Neuronal stem cell (in vitro differentiated cells): ENCODE results near the gene MFSD6.

Experiments used
- DNase-seq: peaks from one replicate; pipeline ENCODE4 v3.0.0-alpha.2; 2013; ENCODE audit warnings: low spot score
- H2AFZ ChIP-seq: one replicate; pipeline ENCODE4 v1.6.1; 2013; ENCODE audit warnings: mild to moderate bottlenecking, low read length, inconsistent platforms
- H2AK5ac ChIP-seq: 2 replicates; pipeline ENCODE4 v1.6.1; 2013; ENCODE audit warnings: low read depth, mild to moderate bottlenecking, inconsistent platforms, low read length, moderate library complexity, mixed read lengths
- H2BK120ac ChIP-seq: 2 replicates; pipeline ENCODE4 v1.6.1; 2013; ENCODE audit warnings: low read depth, mild to moderate bottlenecking, inconsistent platforms, low read length, moderate library complexity, mixed read lengths
- H2BK12ac ChIP-seq: one replicate; pipeline ENCODE4 v1.6.1; 2013; ENCODE audit warnings: low read length, inconsistent platforms
- H2BK15ac ChIP-seq: 2 replicates; pipeline ENCODE4 v1.6.1; 2013; ENCODE audit warnings: mild to moderate bottlenecking, low read length, inconsistent platforms, mixed read lengths
- H2BK5ac ChIP-seq: one replicate; pipeline ENCODE4 v1.6.1; 2013; ENCODE audit warnings: inconsistent platforms, mild to moderate bottlenecking, low read length, moderate library complexity
- H3K14ac ChIP-seq: one replicate; pipeline ENCODE4 v1.6.1; 2013; ENCODE audit warnings: low read length, inconsistent platforms
- H3K18ac ChIP-seq: 2 replicates; pipeline ENCODE4 v1.6.1; 2013; ENCODE audit warnings: low read length, inconsistent platforms
- H3K23ac ChIP-seq: 2 replicates; pipeline ENCODE4 v1.6.1; 2013; ENCODE audit warnings: low read depth, mild to moderate bottlenecking, mixed read lengths, low read length, inconsistent platforms; ENCODE audit not compliant: poor library complexity
- H3K27ac ChIP-seq: replicated peaks from 3 replicates; pipeline ENCODE4 v1.5.1; 2013; ENCODE audit warnings: low read length, inconsistent platforms
- H3K27me3 ChIP-seq, 3 experiments: 2 replicates each; pipeline ENCODE4 v1.6.1; 2013; ENCODE audit warnings: low read length in 3 of 3, mild to moderate bottlenecking in 2 of 3, inconsistent platforms in 1 of 3, low read depth in 1 of 3, mixed read lengths in 1 of 3, moderate library complexity in 1 of 3; ENCODE audit not compliant: control insufficient read depth in 3 of 3, insufficient read depth in 3 of 3
- H3K36me3 ChIP-seq, 2 donors: replicated peaks in 1 of 2; 2 replicates each; pipeline ENCODE4 v1.6.1; 2013; ENCODE audit warnings: low read length in 2 of 2; ENCODE audit not compliant: control insufficient read depth in 2 of 2, insufficient read depth in 2 of 2
- H3K4ac ChIP-seq: 2 replicates; pipeline ENCODE4 v1.6.1; 2013; ENCODE audit warnings: inconsistent platforms, mild to moderate bottlenecking, low read length, moderate library complexity
- H3K4me1 ChIP-seq, 2 donors: 1 replicate in 1 of 2; 2 replicates in 1 of 2; pipeline ENCODE4 v1.6.1; 2013; ENCODE audit warnings: low read length in 2 of 2, low read depth in 1 of 2; ENCODE audit not compliant: control insufficient read depth in 2 of 2, insufficient read depth in 1 of 2
- H3K4me2 ChIP-seq: one replicate; pipeline ENCODE4 v1.6.1; 2013; ENCODE audit warnings: mild to moderate bottlenecking, low read length, inconsistent platforms; ENCODE audit not compliant: insufficient read depth, poor library complexity, severe bottlenecking
- H3K4me3 ChIP-seq, 2 donors: 2 replicates each; pipeline ENCODE4 v1.5.1; 2013; ENCODE audit warnings: low read length in 2 of 2, mild to moderate bottlenecking in 2 of 2, inconsistent platforms in 1 of 2, moderate library complexity in 1 of 2
- H3K79me1 ChIP-seq: one replicate; pipeline ENCODE4 v1.6.1; 2013; ENCODE audit warnings: low read depth, mild to moderate bottlenecking, inconsistent platforms, low read length, moderate library complexity
- H3K9ac ChIP-seq: one replicate; pipeline ENCODE4 v1.6.1; 2013; ENCODE audit warnings: mild to moderate bottlenecking, low read depth, low read length, inconsistent platforms; ENCODE audit not compliant: poor library complexity
- H3K9me3 ChIP-seq, 2 donors: replicated peaks in 1 of 2; 2 replicates each; pipeline versions ENCODE3 to v1.6.1; 2013; ENCODE audit warnings: low read length in 2 of 2, mild to moderate bottlenecking in 2 of 2, inconsistent platforms in 1 of 2, low read depth in 1 of 2, mixed read lengths in 1 of 2, moderate library complexity in 1 of 2; ENCODE audit not compliant: control insufficient read depth in 2 of 2, insufficient read depth in 1 of 2
- H4K8ac ChIP-seq: one replicate; pipeline ENCODE4 v1.6.1; 2013; ENCODE audit warnings: low read depth, mild to moderate bottlenecking, inconsistent platforms, low read length, moderate library complexity
- H4K91ac ChIP-seq: one replicate; pipeline ENCODE4 v1.6.1; 2013; ENCODE audit warnings: low read length, low read depth, mild to moderate bottlenecking, inconsistent platforms; ENCODE audit not compliant: poor library complexity
- WGBS, 2 donors: extraction: QIAGEN DNeasy Blood & Tissue Kit; methylation state at CpG; one replicate each; pipeline ENCODE4 v1.1.7; 2013; ENCODE audit warnings: missing lambda C conversion rate in 2 of 2, mixed read lengths in 1 of 2; ENCODE audit not compliant: insufficient read length in 2 of 2, insufficient replicate concordance in 1 of 2; ENCODE audit errors: extremely low coverage in 2 of 2; 5-methylcytosine and 5-hydroxymethylcytosine counted together

MFSD6 gene

GRCh38 chr2:190367091-190367490, 41.1 kb upstream of the MFSD6 start:
- no CpG with 5 or more reads among the region's 4 CpGs for WGBS, 2 donors
- Histone ChIP-seq H2BK5ac (no peak overlapping the region), H3K36me3 (peaks cover 0 to 6% of the 10 kb centered on the region in 2 donors), H3K4me3 (no peak overlapping the region), H3K4me2 (no peak overlapping the region), H2AFZ (no peak overlapping the region), H3K18ac (no peak overlapping the region), H2AK5ac (no peak overlapping the region), H2BK120ac (no peak overlapping the region), H3K14ac (no peak overlapping the region), H3K79me1 (no peaks in the 10 kb centered on the region), H3K4me1 (no peaks in the 10 kb centered on the region), H3K27me3 (no peaks in the 10 kb centered on the region), H3K9me3 (no peaks in the 10 kb centered on the region), H4K91ac (no peak overlapping the region), H3K27ac (no peak overlapping the region), H3K9ac (no peak overlapping the region), H3K23ac (no peak overlapping the region), H3K4ac (no peak overlapping the region), H2BK15ac (no peak overlapping the region), H2BK12ac (no peak overlapping the region), H4K8ac (no peak overlapping the region)
- no peak for DNase-seq

- Histone ChIP-seq H2BK15ac (no peak overlapping the region), H2BK120ac (no peak overlapping the region)
Observed at GRCh38 chr2:190369635-190370034, 38.5 kb upstream of the MFSD6 start.

GRCh38 chr2:190376083-190376482, 32.1 kb upstream of the MFSD6 start:
- Histone ChIP-seq H2BK120ac (no peak overlapping the region), H3K4me3 (no peak overlapping the region), H2BK15ac (no peak overlapping the region), H3K23ac (no peak overlapping the region), H2BK12ac (no peak overlapping the region), H3K4me1 (no peaks in the 10 kb centered on the region), H3K4me2 (no peak overlapping the region), H3K27ac (no peak overlapping the region), H4K8ac (no peak overlapping the region), H3K4ac (no peak overlapping the region), H3K36me3 (no peaks in the 10 kb centered on the region), H3K9ac (no peak overlapping the region), H2BK5ac (no peak overlapping the region), H2AK5ac (no peak overlapping the region), H3K27me3 (no peaks in the 10 kb centered on the region), H3K14ac (no peak overlapping the region), H3K18ac (no peak overlapping the region), H3K9me3 (no peaks in the 10 kb centered on the region), H4K91ac (no peak overlapping the region), H2AFZ (no peak overlapping the region), H3K79me1 (no peaks in the 10 kb centered on the region)
- DNase-seq: no peak

More at GRCh38 chr2:190369635-190370034, 38.5 kb upstream of the MFSD6 start:
- H3K9ac ChIP-seq: no peak overlapping the region
- WGBS, 2 donors: no CpG with 5 or more reads among the region's 2 CpGs
- no peaks in the 10 kb centered on the region for H3K27me3 ChIP-seq
- no peak overlapping the region for H2AK5ac ChIP-seq
- no peak overlapping the region for H3K23ac ChIP-seq
- H3K4me2 ChIP-seq: no peak overlapping the region
- H3K27ac ChIP-seq: no peak overlapping the region
- H2AFZ ChIP-seq: no peak overlapping the region
- H3K18ac ChIP-seq: no peak overlapping the region
- no peaks in the 10 kb centered on the region for H3K79me1 ChIP-seq
- H3K4me1 ChIP-seq: no peaks in the 10 kb centered on the region
- H4K91ac ChIP-seq: no peak overlapping the region
- H2BK5ac ChIP-seq: no peak overlapping the region
- H3K9me3 ChIP-seq: no peaks in the 10 kb centered on the region
- H3K4me3 ChIP-seq: no peak overlapping the region
- no peak for DNase-seq
- no peak overlapping the region for H3K14ac ChIP-seq
- no peak overlapping the region for H3K4ac ChIP-seq
- H3K36me3 ChIP-seq: peaks cover 0 to 6% of the 10 kb centered on the region in 2 donors
- H2BK12ac ChIP-seq: no peak overlapping the region
- H4K8ac ChIP-seq: no peak overlapping the region

GRCh38 chr2:190376591-190377245, 31.4 kb upstream of the MFSD6 start:
- Histone ChIP-seq H3K4me1 (no peaks in the 10 kb centered on the region), H3K27me3 (peaks cover 0 to 3% (median 0%) of the 10 kb centered on the region in 3 experiments), H3K14ac (no peak overlapping the region), H2AK5ac (no peak overlapping the region), H3K9me3 (no peaks in the 10 kb centered on the region), H3K23ac (no peak overlapping the region), H3K4me3 (no peak overlapping the region), H4K8ac (no peak overlapping the region), H3K36me3 (no peaks in the 10 kb centered on the region), H4K91ac (no peak overlapping the region), H2AFZ (no peak overlapping the region), H2BK15ac (no peak overlapping the region), H3K4me2 (no peak overlapping the region), H2BK12ac (no peak overlapping the region), H3K27ac (no peak overlapping the region), H3K18ac (no peak overlapping the region), H3K4ac (no peak overlapping the region), H3K9ac (no peak overlapping the region), H2BK5ac (no peak overlapping the region), H2BK120ac (no peak overlapping the region), H3K79me1 (no peaks in the 10 kb centered on the region)
- WGBS, 2 donors: no CpG with 5 or more reads among the region's 3 CpGs
- no peak for DNase-seq
